Activated T-helper 1 cell treated with anti-CD3 and anti-CD28 coated beads, Interleukin-2, amount 50 U/mL, for 16 hours (primary cell): ENCODE measurements around the gene PLCB1.

Experiments used
- DNase-seq, 2 donors: peaks; one replicate each; pipeline ENCODE4 v3.0.0-alpha.2; 2020; ENCODE audit warnings: low read depth in 1 of 2, low spot score in 1 of 2

The PLCB1 gene

GRCh38 chr20:8749986-8750385 lies 617.9 kb downstream of the PLCB1 start:
- no peak for DNase-seq

- DNase-seq, result no peak
These were observed 623.5 kb downstream of the PLCB1 start for GRCh38 chr20:8755340-8756118.

GRCh38 chr20:8756410-8756809 lies 624.3 kb downstream of the PLCB1 start:
- no peak for DNase-seq

- no peak for DNase-seq
These were observed 625.1 kb downstream of the PLCB1 start for GRCh38 chr20:8757146-8757545.

GRCh38 chr20:8764344-8764962 lies 632.4 kb downstream of the PLCB1 start:
- DNase-seq, result no peak

GRCh38 chr20:8766868-8767390 lies 634.9 kb downstream of the PLCB1 start:
- no peak for DNase-seq

GRCh38 chr20:8774412-8774811 lies 642.3 kb downstream of the PLCB1 start:
- DNase-seq, result no peak

GRCh38 chr20:8777911-8778310 lies 645.8 kb downstream of the PLCB1 start:
- no peak for DNase-seq

GRCh38 chr20:8778387-8778786 lies 646.3 kb downstream of the PLCB1 start:
- no peak for DNase-seq

- no peak for DNase-seq
These were observed 648.8 kb downstream of the PLCB1 start for GRCh38 chr20:8780915-8781314.

GRCh38 chr20:8782804-8783203 lies 650.7 kb downstream of the PLCB1 start:
- DNase-seq, result no peak

GRCh38 chr20:8783734-8784133 lies 651.7 kb downstream of the PLCB1 start:
- no peak for DNase-seq

- no peak for DNase-seq
These were observed 654.3 kb downstream of the PLCB1 start for GRCh38 chr20:8786383-8786782.

GRCh38 chr20:8787090-8787489 lies 655.0 kb downstream of the PLCB1 start:
- DNase-seq, result no peak

GRCh38 chr20:8788275-8788674 lies 656.2 kb downstream of the PLCB1 start:
- no peak for DNase-seq

- no peak for DNase-seq
These were observed 656.8 kb downstream of the PLCB1 start for GRCh38 chr20:8788831-8789230.

- no peak for DNase-seq
These were observed 658.5 kb downstream of the PLCB1 start for GRCh38 chr20:8790442-8791074.

- no peak for DNase-seq
These were observed 663.3 kb downstream of the PLCB1 start for GRCh38 chr20:8795404-8795803.

- no peak for DNase-seq
These were observed 664.1 kb downstream of the PLCB1 start for GRCh38 chr20:8796088-8796660.

- DNase-seq, result no peak
These were observed 666.4 kb downstream of the PLCB1 start for GRCh38 chr20:8798505-8798904.

- DNase-seq, result no peak
These were observed 668.0 kb downstream of the PLCB1 start for GRCh38 chr20:8800089-8800488.

GRCh38 chr20:8801686-8802085 lies 669.6 kb downstream of the PLCB1 start:
- DNase-seq, result no peak
